GM12878 (cell line): ENCODE measurements around the gene ADAMTS16. TPM values are rescaled to one million over a fixed set of nuclear protein-coding genes. Genes with fewer than 3 reads are reported as not detected.

Experiments
- ATAC-seq: fragments of 200-7000 bp; cut with Tn5 transposase; 3 replicates; pipeline ENCODE4 v1.9.1; 2020; ENCODE audit warnings: mild to moderate bottlenecking, moderate library complexity
- BruUV-seq: library from RNA; stranded (reverse); fragments of 400-500 nt; replicated peaks from 2 replicates; lab custom pipeline; 2021; lab: Mats Ljungman, UMichigan
- CTCF ChIA-PET: fragments of 300-600 bp; sonication (Branson Sonifier 250); formaldehyde crosslinking; extraction: SDS; loops from one replicate; lab custom pipeline; 2021; ENCODE audit warnings: inconsistent platforms; lab: Yijun Ruan, JAX
- POLR2A ChIA-PET: fragments of 350-600 bp; formaldehyde crosslinking; extraction: SDS; loops from one replicate; lab custom pipeline; 2021; ENCODE audit warnings: inconsistent platforms; lab: Charles Lee
- RAD21 ChIA-PET: fragments of 300-600 bp; sonication (Branson Sonifier 250); formaldehyde crosslinking; loops from one replicate; lab custom pipeline; 2023; ENCODE audit warnings: antibody characterized with exemption; ENCODE audit not compliant: unreplicated experiment; lab: Charles Lee
- SMC1A ChIA-PET: fragments of 300-600 bp; sonication (Branson Sonifier 250); formaldehyde crosslinking; loops from one replicate; lab custom pipeline; 2023; ENCODE audit not compliant: unreplicated experiment, uncharacterized antibody; lab: Charles Lee
- DNase-seq: peaks from one replicate; pipeline ENCODE4 v3.0.0-alpha.2; 2011; ENCODE audit warnings: low read depth, low spot score
- FAIRE-seq: peaks from 3 replicates; lab custom pipeline; 2011; peaks lifted over from hg19 to GRCh38; lab: Jason Lieb, UNC
- H2AFZ ChIP-seq: 2 replicates; pipeline ENCODE4 v1.6.0; 2011; ENCODE audit warnings: low read depth, low read length, control low read depth; ENCODE audit not compliant: control insufficient read depth
- H3K27ac ChIP-seq: 2 replicates; pipeline ENCODE4 v1.5.1; 2011; ENCODE audit warnings: control low read depth; ENCODE audit not compliant: control insufficient read depth, insufficient read depth
- H3K27me3 ChIP-seq, 2 experiments: replicated peaks in 1 of 2; 2 replicates each; pipeline versions ENCODE4 v1.6.0 to v1.6.1; 2011; ENCODE audit warnings: low read length in 1 of 2; ENCODE audit not compliant: control insufficient read depth in 2 of 2, insufficient read depth in 2 of 2
- H3K36me3 ChIP-seq, 2 experiments: 2 replicates each; pipeline ENCODE4 v1.5.1; 2011; ENCODE audit warnings: low read length in 1 of 2; ENCODE audit not compliant: control insufficient read depth in 2 of 2, insufficient read depth in 2 of 2
- H3K4me1 ChIP-seq: 2 replicates; pipeline ENCODE4 v1.6.1; 2011; ENCODE audit warnings: mild to moderate bottlenecking, low read length, moderate library complexity, mixed read lengths; ENCODE audit not compliant: control insufficient read depth, insufficient read depth
- H3K4me2 ChIP-seq: 2 replicates; pipeline ENCODE4 v1.6.0; 2011; ENCODE audit warnings: control low read depth; ENCODE audit not compliant: control insufficient read depth, insufficient read depth
- H3K4me3 ChIP-seq: fragments of 200-600 bp; sonication (generic); 2 replicates; pipeline ENCODE4 v1.5.1; 2016
- H3K79me2 ChIP-seq: 2 replicates; pipeline ENCODE4 v1.6.0; 2011; ENCODE audit warnings: low read length; ENCODE audit not compliant: control insufficient read depth, insufficient read depth
- H3K9ac ChIP-seq: 2 replicates; pipeline ENCODE4 v1.8.0; 2011; ENCODE audit warnings: low read length, control low read depth, mixed read lengths; ENCODE audit not compliant: control insufficient read depth, insufficient read depth
- H3K9me3 ChIP-seq: replicated peaks from 3 replicates; pipeline ENCODE4 v1.5.1; 2011; ENCODE audit warnings: mild to moderate bottlenecking, low read length; ENCODE audit not compliant: control insufficient read depth, insufficient read depth
- H4K20me1 ChIP-seq: 2 replicates; pipeline ENCODE4 v1.6.0; 2011; ENCODE audit not compliant: control insufficient read depth, insufficient read depth
- CHD1 ChIP-seq: IDR thresholded peaks from 2 replicates; pipeline ENCODE4 v1.6.1; 2012; ENCODE audit warnings: low read depth, low read length, improper control_type of control experiment
- E2F4 ChIP-seq: IDR thresholded peaks from 2 replicates; pipeline ENCODE4 v1.6.1; 2012; ENCODE audit warnings: low read depth, low read length, improper control_type of control experiment
- ELK1 ChIP-seq: IDR thresholded peaks from 2 replicates; pipeline ENCODE4 v1.6.1; 2012; ENCODE audit warnings: low read depth, low read length, improper control_type of control experiment
- LARP7 ChIP-seq: fragments of 450-650 bp; IDR thresholded peaks from 2 replicates; pipeline ENCODE4 v1.6.1; 2017; ENCODE audit warnings: mild to moderate bottlenecking
- MTA2 ChIP-seq: fragments of 450-650 bp; IDR thresholded peaks from 2 replicates; pipeline ENCODE4 v1.6.1; 2016; ENCODE audit warnings: low read depth, mild to moderate bottlenecking, moderate library complexity
- MXI1 ChIP-seq: fragments of 150-350 bp; IDR thresholded peaks from 2 replicates; pipeline ENCODE4 v1.6.1; 2011; ENCODE audit warnings: low read depth, mild to moderate bottlenecking, inconsistent platforms, low read length, improper control_type of control experiment
- MYC ChIP-seq: IDR thresholded peaks from 2 replicates; pipeline ENCODE4 v1.6.1; 2011; ENCODE audit warnings: mild to moderate bottlenecking, low read length, moderate library complexity, inconsistent platforms; ENCODE audit not compliant: insufficient read depth, insufficient replicate concordance, insufficient read length, severe bottlenecking
- NFXL1 ChIP-seq: fragments of 450-650 bp; IDR thresholded peaks from 2 replicates; pipeline ENCODE4 v1.6.1; 2017; ENCODE audit warnings: antibody characterized with exemption, mild to moderate bottlenecking, borderline replicate concordance
- NFYA ChIP-seq: IDR thresholded peaks from 2 replicates; pipeline ENCODE4 v1.6.1; 2011; ENCODE audit warnings: low read depth, mild to moderate bottlenecking, low read length, improper control_type of control experiment, borderline replicate concordance
- POU2F2 ChIP-seq: IDR thresholded peaks from 3 replicates; pipeline ENCODE4 v1.6.1; 2011; ENCODE audit warnings: low read depth, mild to moderate bottlenecking, low read length, borderline replicate concordance
- RAD51 ChIP-seq: fragments of 450-650 bp; IDR thresholded peaks from 2 replicates; pipeline ENCODE4 v1.6.1; 2016; ENCODE audit warnings: moderate library complexity, mild to moderate bottlenecking, inconsistent platforms
- SREBF2 ChIP-seq: IDR thresholded peaks from 2 replicates; pipeline ENCODE4 v1.6.1; 2012; ENCODE audit warnings: mild to moderate bottlenecking, low read length
- ZSCAN29 ChIP-seq: fragments of 450-650 bp; IDR thresholded peaks from 2 replicates; pipeline ENCODE4 v1.6.1; 2017; ENCODE audit warnings: mild to moderate bottlenecking, moderate library complexity
- WGBS: methylation state at CpG from one replicate; pipeline ENCODE4 v1.1.6; 2016; ENCODE audit warnings: low lambda C conversion rate; ENCODE audit not compliant: insufficient replicate concordance, insufficient coverage; ENCODE audit errors: missing lambda C conversion rate; 5-methylcytosine and 5-hydroxymethylcytosine counted together
- in situ Hi-C: fragments of 300-500 bp; cut with MboI; formaldehyde crosslinking; loops from 9 replicates; pipeline ENCODE4 v1.14.3; 2018; ENCODE audit warnings: mixed read lengths
- intact Hi-C: fragments of 100-400 bp; cut with micrococcal nuclease; formaldehyde crosslinking; loops from one replicate; pipeline ENCODE4 v1.14.2; 2022; ENCODE audit not compliant: unreplicated experiment
- polyA plus RNA-seq, 11 experiments: library from polyadenylated mRNA; depleted of rRNA in 4 of 11; unstranded in 6 of 11; stranded (reverse) in 5 of 11; fragments of >200 nt; fragmentation: Nextera tagmentation in 4 of 11; fragmentation: Illumina TruSeq in 1 of 11; extraction: Ambion mirVana in 4 of 11; extraction: Trizol in 1 of 11; gene quantifications; 1 replicate in 1 of 11; 2 replicates in 10 of 11; pipeline versions ENCODE4 v1.2.1 to v1.2.3, GENCODE V29; 2011 to 2016; ENCODE audit warnings: inconsistent platforms in 2 of 11, missing spikeins in 2 of 11, low read depth in 1 of 11
- total RNA-seq, 4 experiments: library from RNA; depleted of rRNA in 3 of 4; stranded (reverse); fragments of >200 nt in 3 of 4; fragmentation: Illumina TruSeq in 1 of 4; extraction: Trizol in 1 of 4; gene quantifications; 2 replicates each; pipeline versions ENCODE4 v1.2.1 to v1.2.3, GENCODE V29; 2013 to 2021
- TF ChIP-seq, protein P1 (sequence below): IDR thresholded peaks from 2 replicates; pipeline ENCODE4 v1.6.1; 2011; ENCODE audit warnings: borderline replicate concordance, low read depth, mild to moderate bottlenecking, moderate library complexity, low read length; ENCODE audit not compliant: insufficient read depth, poor library complexity, severe bottlenecking
- TF ChIP-seq, protein P2 (sequence below): fragments of 450-650 bp; IDR thresholded peaks from 2 replicates; pipeline ENCODE4 v1.6.1; 2017; ENCODE audit warnings: antibody characterized with exemption, mild to moderate bottlenecking, moderate library complexity
- TF ChIP-seq, protein P3 (sequence below): fragments of 450-650 bp; conservative IDR thresholded peaks from 2 replicates; pipeline ENCODE4 v1.6.1; 2017; ENCODE audit warnings: mild to moderate bottlenecking, moderate library complexity

ADAMTS16 gene
- total and polyA plus RNA-seq, 10 of the 15 experiments (the other 5 are each of a cell fraction or from before 2014, with no cell fraction given): 0.04 TPM; not detected in 9

- intact Hi-C loops: no loop called here
- WGBS: 37% methylated on average over 4 of the region's 4 CpGs
- H3K27ac ChIP-seq: no peak overlapping the region
- no peak overlapping the region for H3K4me3 ChIP-seq
- H3K79me2 ChIP-seq: no peaks in the 10 kb centered on the region
- DNase-seq (no peak), ATAC-seq (no peak), FAIRE-seq (no peak)
- ChIA-PET SMC1A (no interaction called here), POLR2A (no interaction called here), RAD21 (no interaction called here), CTCF (no interaction called here)
- no peaks in the 10 kb centered on the region for H4K20me1 ChIP-seq
- H3K36me3 ChIP-seq: no peaks in the 10 kb centered on the region
- no peaks in the 10 kb centered on the region for H3K27me3 ChIP-seq
- no peak overlapping the region for H3K4me2 ChIP-seq
- H3K9me3 ChIP-seq: no peaks in the 10 kb centered on the region
- BruUV-seq: no TSS peak
- no peak overlapping the region for H3K9ac ChIP-seq
- in situ Hi-C loops: no loop called here
- no peaks in the 10 kb centered on the region for H3K4me1 ChIP-seq
- no peak overlapping the region for H2AFZ ChIP-seq
- no peak for TF ChIP-seq MXI1
- TF ChIP-seq E2F4: no peak
- TF ChIP-seq, protein P1, sequence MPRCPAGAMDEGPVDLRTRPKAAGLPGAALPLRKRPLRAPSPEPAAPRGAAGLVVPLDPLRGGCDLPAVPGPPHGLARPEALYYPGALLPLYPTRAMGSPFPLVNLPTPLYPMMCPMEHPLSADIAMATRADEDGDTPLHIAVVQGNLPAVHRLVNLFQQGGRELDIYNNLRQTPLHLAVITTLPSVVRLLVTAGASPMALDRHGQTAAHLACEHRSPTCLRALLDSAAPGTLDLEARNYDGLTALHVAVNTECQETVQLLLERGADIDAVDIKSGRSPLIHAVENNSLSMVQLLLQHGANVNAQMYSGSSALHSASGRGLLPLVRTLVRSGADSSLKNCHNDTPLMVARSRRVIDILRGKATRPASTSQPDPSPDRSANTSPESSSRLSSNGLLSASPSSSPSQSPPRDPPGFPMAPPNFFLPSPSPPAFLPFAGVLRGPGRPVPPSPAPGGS: no peak
- TF ChIP-seq CHD1: no peak
- no peak for TF ChIP-seq RAD51
- TF ChIP-seq POU2F2: no peak
- TF ChIP-seq MYC: no peak
- TF ChIP-seq, protein P2, sequence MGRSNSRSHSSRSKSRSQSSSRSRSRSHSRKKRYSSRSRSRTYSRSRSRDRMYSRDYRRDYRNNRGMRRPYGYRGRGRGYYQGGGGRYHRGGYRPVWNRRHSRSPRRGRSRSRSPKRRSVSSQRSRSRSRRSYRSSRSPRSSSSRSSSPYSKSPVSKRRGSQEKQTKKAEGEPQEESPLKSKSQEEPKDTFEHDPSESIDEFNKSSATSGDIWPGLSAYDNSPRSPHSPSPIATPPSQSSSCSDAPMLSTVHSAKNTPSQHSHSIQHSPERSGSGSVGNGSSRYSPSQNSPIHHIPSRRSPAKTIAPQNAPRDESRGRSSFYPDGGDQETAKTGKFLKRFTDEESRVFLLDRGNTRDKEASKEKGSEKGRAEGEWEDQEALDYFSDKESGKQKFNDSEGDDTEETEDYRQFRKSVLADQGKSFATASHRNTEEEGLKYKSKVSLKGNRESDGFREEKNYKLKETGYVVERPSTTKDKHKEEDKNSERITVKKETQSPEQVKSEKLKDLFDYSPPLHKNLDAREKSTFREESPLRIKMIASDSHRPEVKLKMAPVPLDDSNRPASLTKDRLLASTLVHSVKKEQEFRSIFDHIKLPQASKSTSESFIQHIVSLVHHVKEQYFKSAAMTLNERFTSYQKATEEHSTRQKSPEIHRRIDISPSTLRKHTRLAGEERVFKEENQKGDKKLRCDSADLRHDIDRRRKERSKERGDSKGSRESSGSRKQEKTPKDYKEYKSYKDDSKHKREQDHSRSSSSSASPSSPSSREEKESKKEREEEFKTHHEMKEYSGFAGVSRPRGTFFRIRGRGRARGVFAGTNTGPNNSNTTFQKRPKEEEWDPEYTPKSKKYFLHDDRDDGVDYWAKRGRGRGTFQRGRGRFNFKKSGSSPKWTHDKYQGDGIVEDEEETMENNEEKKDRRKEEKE: no peak
- no peak for TF ChIP-seq ELK1
- TF ChIP-seq, protein P3, sequence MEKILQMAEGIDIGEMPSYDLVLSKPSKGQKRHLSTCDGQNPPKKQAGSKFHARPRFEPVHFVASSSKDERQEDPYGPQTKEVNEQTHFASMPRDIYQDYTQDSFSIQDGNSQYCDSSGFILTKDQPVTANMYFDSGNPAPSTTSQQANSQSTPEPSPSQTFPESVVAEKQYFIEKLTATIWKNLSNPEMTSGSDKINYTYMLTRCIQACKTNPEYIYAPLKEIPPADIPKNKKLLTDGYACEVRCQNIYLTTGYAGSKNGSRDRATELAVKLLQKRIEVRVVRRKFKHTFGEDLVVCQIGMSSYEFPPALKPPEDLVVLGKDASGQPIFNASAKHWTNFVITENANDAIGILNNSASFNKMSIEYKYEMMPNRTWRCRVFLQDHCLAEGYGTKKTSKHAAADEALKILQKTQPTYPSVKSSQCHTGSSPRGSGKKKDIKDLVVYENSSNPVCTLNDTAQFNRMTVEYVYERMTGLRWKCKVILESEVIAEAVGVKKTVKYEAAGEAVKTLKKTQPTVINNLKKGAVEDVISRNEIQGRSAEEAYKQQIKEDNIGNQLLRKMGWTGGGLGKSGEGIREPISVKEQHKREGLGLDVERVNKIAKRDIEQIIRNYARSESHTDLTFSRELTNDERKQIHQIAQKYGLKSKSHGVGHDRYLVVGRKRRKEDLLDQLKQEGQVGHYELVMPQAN: no peak
- TF ChIP-seq MTA2: no peak
- TF ChIP-seq NFYA: no peak
- TF ChIP-seq ZSCAN29: no peak
- no peak for TF ChIP-seq SREBF2
- no peak for TF ChIP-seq NFXL1
- no peak for TF ChIP-seq LARP7
These were observed 138.2 kb downstream of the ADAMTS16 start for GRCh38 chr5:5278201-5278814.
